Measurements from ENCODE around the gene SYT3. TPM values are rescaled to one million over a fixed set of nuclear protein-coding genes. Genes with fewer than 3 reads are reported as not detected.

Gene SYT3
- total and polyA plus RNA-seq, 2 of the 13 experiments (the other 11 are each of a cell fraction or from before 2014, with no cell fraction given) = not detected

- no peaks in the 10 kb centered on the region for H3K36me3 ChIP-seq (replicated peaks in 1 of 2; ENCODE audit: control insufficient read depth in 1 of 2, insufficient read depth in 2 of 2, low read length in 2 of 2)
- ATAC-seq (no peak), DNase-seq (ENCODE audit: low spot score) (no peak), FAIRE-seq (no peak)
- H3K4me1 ChIP-seq (ENCODE audit: insufficient read depth, low read length) = no peaks in the 10 kb centered on the region
- 0 out of 5 replicates have a peak, but pooled peaks cover 0 to 5% of the 10 kb centered on the region in 2 experiments for H3K27me3 ChIP-seq (ENCODE audit: control insufficient read depth in 1 of 2, insufficient read depth in 2 of 2, low read length in 2 of 2)
- POLR2A ChIA-PET = no interaction called here
- H3K27ac ChIP-seq (ENCODE audit: extremely low read length, insufficient read depth, low read length) = no peak overlapping the region
- no peaks in the 10 kb centered on the region for H3K79me2 ChIP-seq (ENCODE audit: insufficient read depth, low read length)
- H3K9ac ChIP-seq (ENCODE audit: insufficient read depth, low read depth, low read length) = no peak overlapping the region
- H3K4me3 ChIP-seq (replicated peaks in 1 of 3; ENCODE audit: insufficient read depth in 1 of 3, low read depth in 2 of 3, low read length in 3 of 3) = no peak overlapping the region
- H4K20me1 ChIP-seq (ENCODE audit: insufficient read depth, low read length) = no peaks in the 10 kb centered on the region
- in situ Hi-C loops (cut with HindIII; ENCODE audit: extremely low pct_ligation_motif_present, low pct_unique_long_range_greater_than_20kb) = no loop called here
- TF ChIP-seq ZNF790 (CRISPR knock-in tag; IDR thresholded peaks at IDR 0.05; ENCODE audit: borderline replicate concordance) = no peak
- TF ChIP-seq FOSL1 (CRISPR knock-in tag; IDR thresholded peaks at IDR 0.05; ENCODE audit: borderline replicate concordance) = no peak
- TF ChIP-seq ELF1 (CRISPR knock-in tag; IDR thresholded peaks at IDR 0.05) = no peak
- TF ChIP-seq XRCC5 (optimal IDR thresholded peaks at IDR 0.05; ENCODE audit: low read length) = no peak
- TF ChIP-seq, protein P1, sequence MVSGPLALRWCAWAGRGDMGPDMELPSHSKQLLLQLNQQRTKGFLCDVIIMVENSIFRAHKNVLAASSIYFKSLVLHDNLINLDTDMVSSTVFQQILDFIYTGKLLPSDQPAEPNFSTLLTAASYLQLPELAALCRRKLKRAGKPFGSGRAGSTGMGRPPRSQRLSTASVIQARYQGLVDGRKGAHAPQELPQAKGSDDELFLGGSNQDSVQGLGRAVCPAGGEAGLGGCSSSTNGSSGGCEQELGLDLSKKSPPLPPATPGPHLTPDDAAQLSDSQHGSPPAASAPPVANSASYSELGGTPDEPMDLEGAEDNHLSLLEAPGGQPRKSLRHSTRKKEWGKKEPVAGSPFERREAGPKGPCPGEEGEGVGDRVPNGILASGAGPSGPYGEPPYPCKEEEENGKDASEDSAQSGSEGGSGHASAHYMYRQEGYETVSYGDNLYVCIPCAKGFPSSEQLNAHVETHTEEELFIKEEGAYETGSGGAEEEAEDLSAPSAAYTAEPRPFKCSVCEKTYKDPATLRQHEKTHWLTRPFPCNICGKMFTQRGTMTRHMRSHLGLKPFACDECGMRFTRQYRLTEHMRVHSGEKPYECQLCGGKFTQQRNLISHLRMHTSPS (CRISPR knock-in tag; IDR thresholded peaks at IDR 0.05; ENCODE audit: low read depth) = no peak
- no peak for TF ChIP-seq SIN3A (IDR thresholded peaks at IDR 0.05; ENCODE audit: borderline replicate concordance, low read depth, low read length)
- TF ChIP-seq SMYD3 (CRISPR knock-in tag; IDR thresholded peaks at IDR 0.05) = no peak
- no peak for TF ChIP-seq ZNF841 (CRISPR knock-in tag; IDR thresholded peaks at IDR 0.05; ENCODE audit: borderline replicate concordance)
- TF ChIP-seq MLLT10 (CRISPR knock-in tag; IDR thresholded peaks at IDR 0.05) = no peak
- TF ChIP-seq, protein P2, sequence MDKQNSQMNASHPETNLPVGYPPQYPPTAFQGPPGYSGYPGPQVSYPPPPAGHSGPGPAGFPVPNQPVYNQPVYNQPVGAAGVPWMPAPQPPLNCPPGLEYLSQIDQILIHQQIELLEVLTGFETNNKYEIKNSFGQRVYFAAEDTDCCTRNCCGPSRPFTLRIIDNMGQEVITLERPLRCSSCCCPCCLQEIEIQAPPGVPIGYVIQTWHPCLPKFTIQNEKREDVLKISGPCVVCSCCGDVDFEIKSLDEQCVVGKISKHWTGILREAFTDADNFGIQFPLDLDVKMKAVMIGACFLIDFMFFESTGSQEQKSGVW (CRISPR knock-in tag; IDR thresholded peaks at IDR 0.05; ENCODE audit: borderline replicate concordance) = no peak
- TF ChIP-seq SAP130 (CRISPR knock-in tag; IDR thresholded peaks at IDR 0.05; ENCODE audit: low read depth) = no peak
- no peak for TF ChIP-seq ZNF251 (CRISPR knock-in tag; IDR thresholded peaks at IDR 0.05)
- TF ChIP-seq RAD21 (CRISPR knock-in tag; IDR thresholded peaks at IDR 0.05) = no peak
- H3K4me2 ChIP-seq (ENCODE audit: low read depth, low read length) = no peak overlapping the region
- no TSS peak for BruUV-seq (replicated peaks)
- no peak overlapping the region for H2AFZ ChIP-seq (ENCODE audit: low read length)
- WGBS (ENCODE audit: low lambda C conversion rate) = 51% methylated on average over 6 of the region's 6 CpGs
- CTCF ChIA-PET (ENCODE audit: low intra/inter-chr PET ratio, low total read pairs) = no interaction called here
- intact Hi-C loops (cut with micrococcal nuclease; ENCODE audit: unreplicated experiment) = no loop called here
- peaks cover 1% of the 10 kb centered on the region; the same call in 1 of the 2 replicates for H3K9me3 ChIP-seq (ENCODE audit: low read length)
Measured at GRCh38 chr19:50660088-50660366, 20.3 kb upstream of the SYT3 start.

All from HepG2 (cell line).